GM18511 (cell line): ENCODE measurements around the gene PRDM15.

Source experiments
- ATAC-seq: cut with Tn5 transposase; IDR thresholded peaks from one replicate; pipeline ENCODE4 v1.9.1; 2021; ENCODE audit warnings: mild to moderate bottlenecking, moderate library complexity; ENCODE audit not compliant: unreplicated experiment

Gene PRDM15

DNA sequence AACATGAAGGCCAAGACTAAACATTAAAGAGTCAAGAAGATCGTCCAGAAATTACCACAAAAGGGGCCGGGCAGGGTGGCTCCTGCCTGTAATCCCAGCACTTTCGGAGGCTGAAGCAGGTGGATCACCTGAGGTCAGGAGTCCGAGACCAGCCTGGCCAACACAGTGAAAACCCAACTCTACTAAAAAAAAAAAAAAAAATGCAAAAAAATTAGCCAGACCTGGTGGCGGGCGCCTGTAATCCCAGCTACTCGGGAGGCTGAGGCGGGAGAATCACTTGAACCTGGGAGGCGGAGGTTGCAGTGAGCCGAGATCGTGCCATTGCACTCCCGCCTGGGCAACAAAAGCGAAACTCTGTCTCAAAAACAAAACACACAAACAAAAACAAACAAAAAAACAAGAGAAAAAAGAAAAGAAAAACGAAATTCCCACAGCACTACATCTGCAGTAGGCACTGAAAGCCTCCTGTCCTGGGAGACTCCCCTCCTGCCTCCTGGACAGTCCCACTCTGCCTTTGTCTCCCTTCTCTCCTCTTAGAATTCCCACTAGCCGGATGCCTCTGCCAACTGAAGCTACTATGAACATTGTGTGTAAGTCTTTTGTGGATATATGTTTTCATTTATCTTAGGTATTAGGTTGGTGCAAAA, 94.6 kb downstream of the PRDM15 start:
- ATAC-seq = no peak

DNA sequence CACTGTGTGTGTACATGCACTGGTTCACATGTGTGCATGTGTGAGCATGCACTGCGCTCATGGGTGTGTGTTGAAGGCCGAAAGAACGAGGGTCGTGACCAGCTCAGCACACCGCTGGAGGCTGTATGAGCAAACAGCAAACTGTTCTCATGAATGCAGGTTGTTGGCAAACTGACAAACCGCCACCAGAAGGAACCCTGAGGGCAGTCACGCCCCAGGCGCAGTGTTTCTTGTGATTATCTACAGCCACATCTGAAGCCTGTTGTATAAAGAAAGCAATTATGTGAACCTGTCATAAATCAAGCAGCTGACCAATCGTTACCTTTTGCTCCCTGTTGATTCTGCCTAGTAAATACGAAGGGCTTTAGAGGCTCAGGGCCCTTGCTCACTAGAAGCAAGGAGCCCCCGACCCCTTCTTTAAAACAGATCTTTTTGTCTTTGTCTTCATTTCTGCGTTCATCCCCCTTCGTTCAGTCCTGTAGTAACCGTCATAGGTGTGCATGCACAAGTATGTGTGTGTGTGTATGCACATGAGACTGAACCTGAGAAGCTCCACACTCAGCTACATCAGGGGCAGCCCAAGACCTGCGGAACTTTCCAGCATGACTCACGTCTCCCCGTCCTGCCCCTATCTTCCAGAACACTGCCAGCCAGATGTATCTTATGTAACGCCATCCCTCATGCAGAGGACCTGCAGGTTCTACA, 95.5 kb downstream of the PRDM15 start:
- ATAC-seq = no peak

- no peak for ATAC-seq
These were observed 98.1 kb downstream of the PRDM15 start for GRCh38 chr21:41781050-41781410.

- ATAC-seq = no peak
These were observed 98.7 kb downstream of the PRDM15 start for GRCh38 chr21:41780337-41781049.

DNA sequence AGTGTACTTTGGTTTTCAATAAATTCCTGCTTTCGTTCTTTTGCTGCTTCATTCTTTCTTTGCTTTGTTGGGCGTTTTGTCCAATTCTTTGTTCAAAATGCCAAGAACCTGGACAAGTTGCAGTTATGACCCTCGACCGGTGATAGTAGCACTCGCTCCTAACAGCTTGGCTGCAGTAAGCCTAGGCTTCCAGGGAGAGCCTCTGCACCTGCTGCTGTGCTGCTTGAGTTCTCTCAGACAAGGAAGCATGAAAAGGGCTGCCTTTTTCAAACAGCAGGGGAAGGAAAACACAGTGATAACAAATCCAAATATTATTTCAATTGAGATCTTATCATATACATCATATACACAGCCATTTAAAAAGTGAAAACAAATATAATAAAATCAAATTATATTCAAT, 99.5 kb downstream of the PRDM15 start:
- ATAC-seq = no peak

DNA sequence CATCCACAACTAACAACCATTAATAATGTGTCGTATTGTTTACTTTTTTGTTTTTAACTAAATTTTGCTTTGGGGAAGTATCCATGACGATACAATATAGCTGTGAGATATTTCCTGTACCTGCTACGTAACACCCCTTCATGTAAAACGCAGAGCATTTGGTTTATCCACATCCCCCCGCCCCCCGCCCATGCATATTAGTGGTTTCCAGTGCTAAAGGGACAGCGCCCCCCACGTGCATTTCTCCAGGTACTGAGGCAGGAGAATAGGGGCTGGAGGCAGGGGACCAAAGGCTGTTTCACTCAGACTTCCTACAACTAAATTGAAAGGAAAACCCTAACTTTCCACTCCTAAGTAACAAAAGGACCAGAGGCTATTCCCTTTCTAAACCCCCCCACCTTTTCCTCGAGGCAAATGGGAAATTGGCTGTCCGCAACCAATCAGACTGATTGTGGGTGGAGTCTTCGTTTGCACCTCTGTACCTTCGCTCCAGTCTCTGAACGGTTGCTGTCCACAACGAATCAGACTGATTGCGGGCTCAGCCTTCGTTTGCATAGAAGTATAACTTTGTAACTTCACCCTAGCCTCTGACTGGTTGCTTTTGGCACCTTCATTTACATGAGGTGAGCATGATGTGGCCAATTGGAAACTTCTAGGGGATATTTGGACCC, 100.1 kb downstream of the PRDM15 start:
- no peak for ATAC-seq

GRCh38 chr21:41777951-41778815, 101.0 kb downstream of the PRDM15 start:
- no peak for ATAC-seq

- no peak for ATAC-seq
These were observed 102.4 kb downstream of the PRDM15 start for GRCh38 chr21:41776778-41777177.

GRCh38 chr21:41775149-41775472, 104.0 kb downstream of the PRDM15 start:
- ATAC-seq = no peak

GRCh38 chr21:41774467-41775148, 104.5 kb downstream of the PRDM15 start:
- no peak for ATAC-seq

DNA sequence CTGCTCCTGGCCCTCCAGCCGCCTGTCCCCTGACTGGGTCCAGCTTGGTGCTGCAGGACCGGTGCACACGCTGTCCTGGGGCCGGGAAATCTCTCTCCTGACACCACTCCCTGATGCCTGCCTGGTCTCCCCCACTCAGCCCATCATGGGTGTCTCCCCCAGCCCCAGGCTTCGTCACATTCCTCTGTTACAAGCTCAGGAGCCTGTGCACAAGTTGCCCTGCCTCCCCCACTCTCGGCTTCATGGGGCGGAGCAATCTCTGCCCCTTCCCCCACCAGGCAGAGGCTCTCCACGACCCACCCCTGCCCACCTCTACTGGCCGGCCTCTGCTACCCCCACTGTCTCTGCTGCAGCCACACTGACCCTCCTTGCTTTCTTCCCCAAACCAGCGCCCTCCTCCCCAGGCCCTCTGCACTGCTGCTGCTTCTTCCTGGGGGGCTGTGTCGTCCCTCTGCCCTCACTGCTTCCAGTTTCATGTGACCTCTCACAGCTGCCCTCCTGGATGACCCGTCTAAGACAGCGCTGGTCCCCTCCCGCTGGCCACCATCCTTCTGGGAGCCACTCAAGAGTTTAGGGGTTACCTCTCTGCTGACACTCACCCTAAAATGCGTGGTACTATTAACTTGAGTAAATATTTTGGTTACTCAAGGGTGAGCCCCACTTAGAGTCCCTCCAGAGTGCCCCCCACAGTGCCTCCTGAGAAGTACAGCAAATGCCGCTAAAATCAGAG, 106.6 kb downstream of the PRDM15 start:
- no peak for ATAC-seq

DNA sequence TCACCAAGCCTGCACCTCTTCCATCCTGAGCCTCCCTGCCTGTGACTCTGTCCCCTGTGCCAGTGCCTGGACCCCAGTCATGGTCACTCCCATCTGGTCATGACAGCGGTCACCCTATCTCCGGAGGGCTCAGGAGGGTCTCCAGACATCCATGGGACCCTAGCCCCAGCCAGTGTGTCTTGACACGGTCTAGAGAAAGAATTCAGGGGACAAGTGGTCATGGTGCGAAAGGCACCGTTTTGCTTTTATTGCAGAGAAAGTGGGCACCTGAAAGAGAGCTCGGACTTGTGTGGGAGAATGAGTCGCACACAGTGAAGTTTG, 107.6 kb downstream of the PRDM15 start:
- no peak for ATAC-seq

DNA sequence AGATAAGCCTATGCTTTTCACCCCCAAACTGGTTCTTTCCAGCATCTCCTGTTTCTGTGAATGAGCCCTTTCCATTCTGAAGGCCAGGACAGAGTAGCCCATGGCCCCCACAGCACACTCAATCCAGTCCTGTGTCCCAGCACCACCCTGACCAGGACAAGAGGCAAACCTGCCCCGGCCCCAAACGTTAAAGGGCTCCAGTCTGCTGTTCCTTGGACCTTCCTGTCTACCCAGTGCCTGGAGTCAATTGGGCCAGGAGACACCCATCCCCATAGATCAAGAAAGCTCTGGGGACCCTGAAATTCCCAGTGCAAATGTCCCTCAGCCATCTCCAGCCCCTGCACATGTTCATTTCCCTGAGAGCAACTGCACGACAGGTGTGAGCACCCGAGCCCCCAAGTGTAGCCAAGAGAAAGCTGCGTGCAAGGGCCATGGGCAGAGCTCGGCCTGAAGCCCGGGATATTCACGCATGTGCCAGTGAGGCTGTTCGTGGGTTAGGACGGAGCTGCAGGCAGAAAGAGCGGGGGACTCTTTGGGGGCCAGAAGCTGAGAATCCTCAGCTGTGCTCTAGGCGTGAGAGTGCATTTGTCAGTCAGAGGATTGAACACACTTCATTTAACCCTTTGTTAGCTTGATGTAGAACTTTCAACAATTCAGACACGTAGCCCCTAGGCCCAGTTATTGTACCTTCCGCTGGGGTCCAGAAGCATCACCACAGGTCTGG, 108.1 kb downstream of the PRDM15 start:
- ATAC-seq = no peak

DNA sequence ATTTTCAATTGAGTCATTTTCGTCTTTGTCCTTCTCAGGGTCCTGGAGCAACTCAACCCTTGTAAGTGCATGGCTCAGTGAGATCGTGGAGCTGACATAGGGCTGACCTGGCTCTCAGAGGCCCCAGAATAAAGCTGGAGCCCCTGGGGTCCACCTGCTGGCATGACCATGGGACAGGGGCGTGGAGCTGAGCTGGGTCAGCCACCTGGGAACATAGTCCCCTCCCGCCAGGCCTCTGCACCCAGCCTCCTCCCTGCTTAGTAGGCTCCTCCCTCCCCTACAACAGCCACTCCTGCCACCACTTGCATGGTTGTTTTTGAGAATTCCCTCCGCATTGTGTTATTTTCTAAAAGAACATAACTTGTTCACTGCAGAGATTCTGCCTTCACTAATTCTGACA, 109.2 kb downstream of the PRDM15 start:
- no peak for ATAC-seq

GRCh38 chr21:41769521-41769920, 109.6 kb downstream of the PRDM15 start:
- no peak for ATAC-seq

DNA sequence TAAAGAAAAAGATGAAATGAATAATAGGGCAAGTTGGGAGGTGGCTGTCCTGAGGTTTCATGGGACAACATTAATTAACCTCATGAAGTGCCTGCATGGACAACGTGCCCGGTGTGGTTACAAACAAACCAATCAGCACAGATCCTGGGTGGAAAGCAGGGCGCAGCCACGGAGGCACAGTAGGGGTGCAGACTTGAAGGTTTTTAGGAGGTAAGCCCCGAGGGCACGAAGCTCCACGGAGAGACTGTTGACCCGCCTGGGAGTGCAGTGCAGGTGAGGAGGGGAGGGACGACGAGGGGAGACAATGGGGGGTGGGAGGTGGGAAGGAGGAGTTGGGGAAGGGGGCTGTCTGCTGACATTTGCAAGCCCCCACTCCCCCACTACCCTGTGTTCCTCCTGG, 110.0 kb downstream of the PRDM15 start:
- no peak for ATAC-seq

- no peak for ATAC-seq
These were observed 110.6 kb downstream of the PRDM15 start for GRCh38 chr21:41768437-41769042.

- ATAC-seq = no peak
These were observed 111.3 kb downstream of the PRDM15 start for GRCh38 chr21:41767606-41768436.
